Mesothelial cell of epicardium (in vitro differentiated cells): ENCODE data around the gene KRT6B. TPM values are rescaled to one million over a fixed set of nuclear protein-coding genes. Genes with fewer than 3 reads are reported as not detected.

ENCODE experiments used
- DNase-seq, 2 experiments: peaks; one replicate each; pipeline ENCODE4 v3.0.0; 2021; ENCODE audit warnings: low spot score in 2 of 2; ENCODE audit not compliant: unreplicated experiment in 2 of 2
- H3K27ac Mint-ChIP-seq: 2 replicates; pipeline ENCODE4 v1.8.0; 2021; ENCODE audit warnings: mixed read lengths
- H3K27me3 Mint-ChIP-seq: 2 replicates; pipeline ENCODE4 v1.8.0; 2021; ENCODE audit warnings: low read depth, mixed read lengths
- H3K36me3 Mint-ChIP-seq: 2 replicates; pipeline ENCODE4 v1.8.0; 2021; ENCODE audit warnings: mixed read lengths
- H3K4me1 Mint-ChIP-seq: 2 replicates; pipeline ENCODE4 v1.8.0; 2021; ENCODE audit warnings: mixed read lengths
- H3K4me3 Mint-ChIP-seq: 2 replicates; pipeline ENCODE4 v1.8.0; 2021; ENCODE audit warnings: mild to moderate bottlenecking, moderate library complexity, mixed read lengths
- H3K9me3 Mint-ChIP-seq: 2 replicates; pipeline ENCODE4 v1.8.0; 2021; ENCODE audit warnings: mixed read lengths
- total RNA-seq: library from RNA; stranded (reverse); gene quantifications from 3 replicates; pipeline ENCODE4 v1.2.1, GENCODE V29; 2021
- TF ChIP-seq, protein P1 (sequence below): fragments of 200-600 bp; sonication (generic); IDR thresholded peaks from one replicate; pipeline ENCODE4 v1.5.0; 2021; ENCODE audit warnings: antibody characterized with exemption; ENCODE audit not compliant: unreplicated experiment

KRT6B gene
- total RNA-seq, 1 donor from 2014 or later = not detected

DNA sequence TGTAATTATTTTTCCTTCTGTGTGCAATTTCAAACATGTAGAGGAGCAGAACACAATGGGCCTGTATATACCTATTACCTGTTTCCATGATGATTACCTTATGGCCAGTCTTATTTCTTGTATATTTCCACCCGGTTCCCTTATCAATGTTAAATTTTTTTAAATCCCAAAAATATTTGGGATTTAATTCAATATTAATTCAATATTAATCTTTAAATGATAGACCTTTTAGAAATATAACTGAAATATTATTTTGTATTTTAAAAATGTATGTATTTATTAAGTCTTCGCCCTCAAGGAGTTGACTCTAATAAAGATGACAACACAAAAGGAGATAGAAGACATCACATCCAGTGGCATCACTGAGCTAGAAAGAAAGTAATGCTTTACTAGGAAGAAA is 22.3 kb upstream of the KRT6B start:
- TF ChIP-seq, protein P1, sequence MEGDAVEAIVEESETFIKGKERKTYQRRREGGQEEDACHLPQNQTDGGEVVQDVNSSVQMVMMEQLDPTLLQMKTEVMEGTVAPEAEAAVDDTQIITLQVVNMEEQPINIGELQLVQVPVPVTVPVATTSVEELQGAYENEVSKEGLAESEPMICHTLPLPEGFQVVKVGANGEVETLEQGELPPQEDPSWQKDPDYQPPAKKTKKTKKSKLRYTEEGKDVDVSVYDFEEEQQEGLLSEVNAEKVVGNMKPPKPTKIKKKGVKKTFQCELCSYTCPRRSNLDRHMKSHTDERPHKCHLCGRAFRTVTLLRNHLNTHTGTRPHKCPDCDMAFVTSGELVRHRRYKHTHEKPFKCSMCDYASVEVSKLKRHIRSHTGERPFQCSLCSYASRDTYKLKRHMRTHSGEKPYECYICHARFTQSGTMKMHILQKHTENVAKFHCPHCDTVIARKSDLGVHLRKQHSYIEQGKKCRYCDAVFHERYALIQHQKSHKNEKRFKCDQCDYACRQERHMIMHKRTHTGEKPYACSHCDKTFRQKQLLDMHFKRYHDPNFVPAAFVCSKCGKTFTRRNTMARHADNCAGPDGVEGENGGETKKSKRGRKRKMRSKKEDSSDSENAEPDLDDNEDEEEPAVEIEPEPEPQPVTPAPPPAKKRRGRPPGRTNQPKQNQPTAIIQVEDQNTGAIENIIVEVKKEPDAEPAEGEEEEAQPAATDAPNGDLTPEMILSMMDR = no peak
- Mint-ChIP-seq H3K27ac (no peak overlapping the region), H3K36me3 (no peaks in the 10 kb centered on the region), H3K4me3 (no peak overlapping the region), H3K9me3 (peaks cover 5% of the 10 kb centered on the region), H3K4me1 (no peaks in the 10 kb centered on the region), H3K27me3 (peaks cover 41% of the 10 kb centered on the region)
- no peak for DNase-seq

DNA sequence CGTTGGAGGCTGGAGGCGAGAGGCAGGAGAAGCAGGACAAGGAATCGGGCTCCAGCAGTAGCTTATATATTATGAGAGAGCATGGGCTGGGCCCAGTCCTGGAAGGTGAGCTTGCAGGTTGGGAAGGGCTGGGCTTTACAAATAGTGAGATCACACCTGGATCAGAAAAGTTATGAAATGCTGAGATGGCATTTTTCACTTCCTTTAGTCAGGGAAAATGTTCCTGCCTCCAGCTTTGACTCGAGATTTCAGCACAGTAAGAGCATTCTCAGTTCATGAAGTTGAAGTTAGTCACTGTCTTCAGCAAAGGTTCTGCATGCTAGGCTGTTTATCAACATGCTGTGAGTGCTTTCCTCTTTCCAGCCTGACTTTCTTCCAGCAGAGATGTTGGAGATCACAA is 21.8 kb upstream of the KRT6B start, which contains the start of gene KRT6C:
Gene KRT6C, minus strand, starts transcription at position 38 of the 400 bp plus-strand sequence. CDS start 68 bp downstream, outside the sequence.
- TF ChIP-seq, protein P1 = no peak
- no peak for DNase-seq
- no peaks in the 10 kb centered on the region for H3K4me1 Mint-ChIP-seq
- no peaks in the 10 kb centered on the region for H3K36me3 Mint-ChIP-seq
- no peak within 1 kb of the TSS for H3K4me3 Mint-ChIP-seq
- H3K9me3 Mint-ChIP-seq = peaks cover 4% of the 10 kb centered on the region
- H3K27me3 Mint-ChIP-seq = peaks cover 41% of the 10 kb centered on the region
- no peak within 1 kb of the TSS for H3K27ac Mint-ChIP-seq

- peaks cover 49% of the 10 kb centered on the region for H3K27me3 Mint-ChIP-seq
- H3K4me3 Mint-ChIP-seq = no peak overlapping the region
- no peaks in the 10 kb centered on the region for H3K36me3 Mint-ChIP-seq
- H3K9me3 Mint-ChIP-seq = no peaks in the 10 kb centered on the region
- peaks cover 3% of the 10 kb centered on the region for H3K4me1 Mint-ChIP-seq
- TF ChIP-seq, protein P1 = no peak
- DNase-seq = no peak
- no peak overlapping the region for H3K27ac Mint-ChIP-seq
Measured at GRCh38 chr12:52469853-52470252, 17.9 kb upstream of the KRT6B start.

DNA sequence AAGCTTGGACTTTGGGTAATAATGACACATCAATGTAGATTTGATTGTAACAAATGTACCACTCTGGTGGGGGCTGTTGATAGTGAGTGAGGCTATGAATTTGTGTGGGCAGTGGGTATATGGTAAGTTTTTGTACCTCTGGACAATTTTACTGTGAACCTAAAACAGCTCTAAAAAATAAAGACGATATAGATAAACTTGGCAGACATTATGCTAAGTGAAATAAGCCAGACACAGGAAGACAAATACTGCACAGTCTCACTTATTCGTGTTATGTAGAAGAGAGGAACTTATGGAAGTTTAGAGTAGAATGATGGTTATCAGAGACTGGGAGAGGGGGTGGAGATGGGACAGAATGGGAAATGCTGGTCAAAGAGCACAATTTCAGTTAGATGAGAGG is 13.0 kb upstream of the KRT6B start:
- Mint-ChIP-seq H3K27ac (no peak overlapping the region), H3K36me3 (no peaks in the 10 kb centered on the region), H3K9me3 (no peaks in the 10 kb centered on the region), H3K4me1 (peaks cover 6% of the 10 kb centered on the region), H3K27me3 (peaks cover 29% of the 10 kb centered on the region), H3K4me3 (no peak overlapping the region)
- DNase-seq = no peak
- TF ChIP-seq, protein P1 = no peak

- Mint-ChIP-seq H3K4me3 (no peak overlapping the region), H3K9me3 (no peaks in the 10 kb centered on the region), H3K27me3 (peaks cover 16% of the 10 kb centered on the region), H3K4me1 (peaks cover 6% of the 10 kb centered on the region), H3K27ac (no peak overlapping the region), H3K36me3 (no peaks in the 10 kb centered on the region)
- no peak for DNase-seq
- TF ChIP-seq, protein P1 = no peak
Measured at GRCh38 chr12:52461693-52462092, 9.7 kb upstream of the KRT6B start.

DNA sequence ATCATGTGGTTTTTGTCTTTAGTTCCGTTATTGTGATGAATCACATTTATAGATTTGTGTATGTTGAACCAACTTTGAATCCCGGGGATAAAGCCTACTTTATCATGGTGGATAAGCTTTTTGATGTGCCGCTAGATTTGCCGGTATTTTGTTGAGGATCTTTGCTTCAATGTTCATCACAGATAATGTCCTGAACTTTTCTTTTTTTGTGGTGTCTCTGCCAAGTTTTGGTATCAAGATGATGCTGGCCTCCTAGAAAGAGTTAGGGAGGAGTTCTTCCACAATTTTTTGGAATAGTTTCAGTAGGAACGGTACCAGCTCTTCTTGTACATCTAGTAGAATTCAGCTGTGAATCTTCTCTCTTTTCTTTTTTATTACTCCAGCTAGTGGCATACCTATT is 6.9 kb upstream of the KRT6B start:
- H3K4me1 Mint-ChIP-seq = no peaks in the 10 kb centered on the region
- H3K9me3 Mint-ChIP-seq = no peaks in the 10 kb centered on the region
- H3K4me3 Mint-ChIP-seq = no peak overlapping the region
- H3K36me3 Mint-ChIP-seq = no peaks in the 10 kb centered on the region
- no peak for DNase-seq
- peaks cover 8% of the 10 kb centered on the region for H3K27me3 Mint-ChIP-seq
- H3K27ac Mint-ChIP-seq = no peak overlapping the region
- TF ChIP-seq, protein P1 = no peak
